HG03103 (cell line): ENCODE results near the gene PCBD2.
"Not testable (repeated sequence)": the region's sequence is repeated elsewhere in the genome, so short reads cannot be mapped to it uniquely, and the experiment has no call there.

ENCODE experiments used
- ATAC-seq: cut with Tn5 transposase; IDR thresholded peaks from one replicate; pipeline ENCODE4 v1.9.1; 2021; ENCODE audit warnings: low read depth; ENCODE audit not compliant: unreplicated experiment

The PCBD2 gene

GRCh38 chr5:134905246-134905996 lies 490 bp downstream of the PCBD2 start:
- peak; percentile 11 for ATAC-seq

GRCh38 chr5:134906811-134907210 lies 1.9 kb downstream of the PCBD2 start:
- ATAC-seq = no peak

GRCh38 chr5:134910752-134911151 lies 5.8 kb downstream of the PCBD2 start:
- not testable (repeated sequence) for ATAC-seq

- no peak for ATAC-seq
These were observed 6.6 kb downstream of the PCBD2 start for GRCh38 chr5:134911285-134912206.

GRCh38 chr5:134913254-134913653 lies 8.3 kb downstream of the PCBD2 start:
- no peak for ATAC-seq

GRCh38 chr5:134913795-134914194 lies 8.9 kb downstream of the PCBD2 start:
- ATAC-seq = no peak

GRCh38 chr5:134917070-134917815 lies 12.3 kb downstream of the PCBD2 start:
- no peak for ATAC-seq

- ATAC-seq = no peak
These were observed 13.9 kb downstream of the PCBD2 start for GRCh38 chr5:134918861-134919260.

- ATAC-seq = no peak
These were observed 16.1 kb downstream of the PCBD2 start for GRCh38 chr5:134920848-134921575.

- ATAC-seq = no peak
These were observed 27.6 kb downstream of the PCBD2 start for GRCh38 chr5:134932508-134932907.

- ATAC-seq = no peak
These were observed 29.3 kb downstream of the PCBD2 start for GRCh38 chr5:134934202-134934601.

GRCh38 chr5:134935711-134936602 lies 31.0 kb downstream of the PCBD2 start:
- no peak for ATAC-seq

- no peak for ATAC-seq
These were observed 32.6 kb downstream of the PCBD2 start for GRCh38 chr5:134937526-134937925.

GRCh38 chr5:134938030-134938429 lies 33.1 kb downstream of the PCBD2 start:
- no peak for ATAC-seq

GRCh38 chr5:134939500-134939899 lies 34.6 kb downstream of the PCBD2 start:
- ATAC-seq = no peak

- no peak for ATAC-seq
These were observed 38.6 kb downstream of the PCBD2 start for GRCh38 chr5:134943547-134943946.

- no peak for ATAC-seq
These were observed 39.7 kb downstream of the PCBD2 start for GRCh38 chr5:134944630-134945029.

GRCh38 chr5:134945041-134945440 lies 40.1 kb downstream of the PCBD2 start:
- ATAC-seq = no peak

- ATAC-seq = no peak
These were observed 44.0 kb downstream of the PCBD2 start for GRCh38 chr5:134948911-134949310.
